OCI-LY3 (cell line): ENCODE data around the gene LARGE1.

Source experiments
- EZH2phosphoT487 ChIP-seq: fragments of 200-600 bp; shearing (Covaris generic); IDR thresholded peaks from 2 replicates; pipeline ENCODE4 v1.6.1; 2018; ENCODE audit warnings: antibody characterized with exemption, mixed run types, low read depth
- TF ChIP-seq, protein P1 (sequence below): fragments of 200-600, 300-600 bp; sonication (generic); IDR thresholded peaks from 2 replicates; pipeline ENCODE4 v1.5.1; 2014; ENCODE audit warnings: antibody characterized with exemption, low read length, low read depth

DNA sequence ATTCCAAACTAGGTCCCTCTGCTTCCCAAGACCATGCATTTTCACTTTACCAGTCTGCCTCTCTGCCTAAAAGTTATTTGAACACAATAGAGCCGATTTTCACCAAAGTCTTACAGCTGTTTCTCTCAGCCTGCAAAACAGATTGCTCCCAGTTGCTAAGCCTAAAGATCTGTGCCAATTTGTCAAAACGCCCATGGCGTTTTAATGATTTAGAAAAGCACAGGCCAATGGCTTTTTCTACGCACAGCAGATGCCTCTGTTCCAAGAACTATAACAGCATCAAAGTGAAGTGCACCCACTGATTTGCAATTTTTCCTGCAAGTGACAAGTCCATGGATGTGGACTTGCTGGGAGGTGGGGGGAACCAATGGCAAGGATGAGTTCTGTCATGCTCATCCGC, 688.2 kb downstream of the LARGE1 start:
- no peak for TF ChIP-seq EZH2phosphoT487
- TF ChIP-seq, protein P1, sequence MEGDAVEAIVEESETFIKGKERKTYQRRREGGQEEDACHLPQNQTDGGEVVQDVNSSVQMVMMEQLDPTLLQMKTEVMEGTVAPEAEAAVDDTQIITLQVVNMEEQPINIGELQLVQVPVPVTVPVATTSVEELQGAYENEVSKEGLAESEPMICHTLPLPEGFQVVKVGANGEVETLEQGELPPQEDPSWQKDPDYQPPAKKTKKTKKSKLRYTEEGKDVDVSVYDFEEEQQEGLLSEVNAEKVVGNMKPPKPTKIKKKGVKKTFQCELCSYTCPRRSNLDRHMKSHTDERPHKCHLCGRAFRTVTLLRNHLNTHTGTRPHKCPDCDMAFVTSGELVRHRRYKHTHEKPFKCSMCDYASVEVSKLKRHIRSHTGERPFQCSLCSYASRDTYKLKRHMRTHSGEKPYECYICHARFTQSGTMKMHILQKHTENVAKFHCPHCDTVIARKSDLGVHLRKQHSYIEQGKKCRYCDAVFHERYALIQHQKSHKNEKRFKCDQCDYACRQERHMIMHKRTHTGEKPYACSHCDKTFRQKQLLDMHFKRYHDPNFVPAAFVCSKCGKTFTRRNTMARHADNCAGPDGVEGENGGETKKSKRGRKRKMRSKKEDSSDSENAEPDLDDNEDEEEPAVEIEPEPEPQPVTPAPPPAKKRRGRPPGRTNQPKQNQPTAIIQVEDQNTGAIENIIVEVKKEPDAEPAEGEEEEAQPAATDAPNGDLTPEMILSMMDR, result no peak
